HUES6 (cell line): ENCODE measurements around the gene CYP2U1.

ENCODE experiments used
- H3K27ac ChIP-seq: 2 replicates; pipeline ENCODE4 v1.7.0; 2013; ENCODE audit warnings: low read depth, mild to moderate bottlenecking, low read length, inconsistent platforms
- H3K27me3 ChIP-seq: 2 replicates; pipeline ENCODE4 v1.6.1; 2013; ENCODE audit warnings: low read length; ENCODE audit not compliant: control insufficient read depth, insufficient read depth
- H3K36me3 ChIP-seq: 2 replicates; pipeline ENCODE4 v1.6.1; 2013; ENCODE audit warnings: low read length; ENCODE audit not compliant: control insufficient read depth, insufficient read depth
- H3K4me1 ChIP-seq: 2 replicates; pipeline ENCODE4 v1.6.1; 2013; ENCODE audit warnings: low read length; ENCODE audit not compliant: control insufficient read depth, insufficient read depth
- H3K4me3 ChIP-seq: 2 replicates; pipeline ENCODE4 v1.5.1; 2013; ENCODE audit warnings: low read depth, low read length
- H3K9ac ChIP-seq: one replicate; pipeline ENCODE4 v1.6.1; 2013; ENCODE audit warnings: mild to moderate bottlenecking, low read length
- H3K9me3 ChIP-seq: 2 replicates; pipeline ENCODE4 v1.6.1; 2013; ENCODE audit warnings: low read depth, low read length; ENCODE audit not compliant: control insufficient read depth, insufficient read depth

Gene CYP2U1

GRCh38 chr4:108001540-108002135, 70.3 kb downstream of the CYP2U1 start:
- peaks cover 11% of the 10 kb centered on the region for H3K9me3 ChIP-seq
- H3K4me1 ChIP-seq = peaks cover 11% of the 10 kb centered on the region; the same call in 1 of the 2 replicates
- no peaks in the 10 kb centered on the region for H3K27me3 ChIP-seq
- H3K27ac ChIP-seq = no peak overlapping the region
- H3K4me3 ChIP-seq = no peak overlapping the region
- H3K36me3 ChIP-seq = peaks cover 21% of the 10 kb centered on the region
- H3K9ac ChIP-seq = no peak overlapping the region
